Epithelial cell of proximal tubule (primary cell): ENCODE measurements around the gene RNF220. TPM values are rescaled to one million over a fixed set of nuclear protein-coding genes. Genes with fewer than 3 reads are reported as not detected.

Experiments used
- DNase-seq: peaks from one replicate; pipeline ENCODE4 v3.0.0-alpha.2; 2011; ENCODE audit warnings: low read depth
- H3K4me3 ChIP-seq: 2 replicates; pipeline ENCODE4 v1.5.1; 2011; ENCODE audit warnings: low read depth, mild to moderate bottlenecking, low read length
- CTCF ChIP-seq: conservative IDR thresholded peaks from 2 replicates; pipeline ENCODE4 v1.5.1; 2012; ENCODE audit warnings: low read depth, mild to moderate bottlenecking, low read length
- total RNA-seq: library from RNA; depleted of rRNA; stranded (reverse); fragments of >200 nt; gene quantifications from 2 replicates; pipeline ENCODE4 v1.2.3, GENCODE V29; 2015

RNF220 gene
- total RNA-seq, 1 donor from 2014 or later: 152 TPM

- no peak for TF ChIP-seq CTCF
- H3K4me3 ChIP-seq: no peak overlapping the region
- no peak for DNase-seq
These were observed 138.7 kb downstream of the RNF220 start for GRCh38 chr1:44543786-44544185.

- DNase-seq: no peak
- H3K4me3 ChIP-seq: no peak overlapping the region
- TF ChIP-seq CTCF: no peak
These were observed 139.9 kb downstream of the RNF220 start for GRCh38 chr1:44544960-44545359.

GRCh38 chr1:44545961-44546360 is 140.9 kb downstream of the RNF220 start:
- TF ChIP-seq CTCF: no peak
- H3K4me3 ChIP-seq: no peak overlapping the region
- DNase-seq: no peak

GRCh38 chr1:44546403-44547053 is 141.5 kb downstream of the RNF220 start:
- no peak for DNase-seq
- H3K4me3 ChIP-seq: no peak overlapping the region
- TF ChIP-seq CTCF: no peak

GRCh38 chr1:44547361-44547760 is 142.3 kb downstream of the RNF220 start:
- TF ChIP-seq CTCF: no peak
- no peak overlapping the region for H3K4me3 ChIP-seq

GRCh38 chr1:44547837-44548236 is 142.8 kb downstream of the RNF220 start:
- H3K4me3 ChIP-seq: no peak overlapping the region
- no peak for DNase-seq
- no peak for TF ChIP-seq CTCF

More at GRCh38 chr1:44547361-44547760, 142.3 kb downstream of the RNF220 start:
- DNase-seq: no peak

GRCh38 chr1:44549510-44549909 is 144.5 kb downstream of the RNF220 start:
- TF ChIP-seq CTCF: no peak
- H3K4me3 ChIP-seq: no peak overlapping the region
- DNase-seq: no peak
